Stimulated activated CD4-positive, alpha-beta T cell treated with anti-CD3 and anti-CD28 coated beads, Interleukin-12 subunit alpha, Interleukin-12 subunit beta, amount 100 ng/mL, for 48 hours (primary cell): ENCODE data around the gene TUBG2.

Experiments
- DNase-seq, 3 donors: peaks; one replicate each; pipeline ENCODE4 v3.0.0-alpha.2; 2020; ENCODE audit warnings: low read depth in 2 of 3, low spot score in 1 of 3

TUBG2 gene

DNA sequence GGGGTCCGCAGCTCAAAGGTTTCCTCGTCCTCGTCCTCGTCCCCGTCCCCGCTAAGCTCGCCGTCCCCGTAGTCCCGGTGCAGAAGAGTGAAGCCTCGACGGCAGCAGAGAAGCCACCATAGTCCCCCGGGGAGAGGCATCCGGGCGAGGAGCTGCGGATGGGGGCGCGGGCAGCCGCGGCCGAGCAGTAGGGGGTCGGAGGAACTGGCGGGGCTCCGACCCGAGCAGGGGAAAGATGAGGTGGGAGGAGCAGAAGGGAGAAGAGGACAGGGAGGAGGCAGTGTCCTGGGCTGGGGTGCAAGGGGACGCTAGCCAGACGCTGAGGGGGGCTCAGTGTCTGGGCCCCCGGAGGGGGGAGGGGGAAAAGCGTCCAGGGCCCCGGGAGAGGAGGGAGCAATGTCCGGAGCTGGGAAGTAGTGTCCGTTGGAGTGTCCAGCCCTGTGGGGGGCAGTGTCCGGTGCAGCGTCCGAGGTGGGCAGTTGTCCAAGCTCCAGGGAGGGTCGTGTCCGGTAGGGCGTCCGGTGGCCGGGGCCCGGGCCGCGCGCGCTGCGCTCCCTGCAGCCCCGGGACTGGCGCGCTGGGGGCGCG, 17.4 kb downstream of the TUBG2 start, which contains the start of gene PLEKHH3:
Gene PLEKHH3 (minus strand): TSS at position 571 of the 588 bp plus-strand sequence. CDS start 431 bp downstream, at position 140.
- no peak for DNase-seq

DNA sequence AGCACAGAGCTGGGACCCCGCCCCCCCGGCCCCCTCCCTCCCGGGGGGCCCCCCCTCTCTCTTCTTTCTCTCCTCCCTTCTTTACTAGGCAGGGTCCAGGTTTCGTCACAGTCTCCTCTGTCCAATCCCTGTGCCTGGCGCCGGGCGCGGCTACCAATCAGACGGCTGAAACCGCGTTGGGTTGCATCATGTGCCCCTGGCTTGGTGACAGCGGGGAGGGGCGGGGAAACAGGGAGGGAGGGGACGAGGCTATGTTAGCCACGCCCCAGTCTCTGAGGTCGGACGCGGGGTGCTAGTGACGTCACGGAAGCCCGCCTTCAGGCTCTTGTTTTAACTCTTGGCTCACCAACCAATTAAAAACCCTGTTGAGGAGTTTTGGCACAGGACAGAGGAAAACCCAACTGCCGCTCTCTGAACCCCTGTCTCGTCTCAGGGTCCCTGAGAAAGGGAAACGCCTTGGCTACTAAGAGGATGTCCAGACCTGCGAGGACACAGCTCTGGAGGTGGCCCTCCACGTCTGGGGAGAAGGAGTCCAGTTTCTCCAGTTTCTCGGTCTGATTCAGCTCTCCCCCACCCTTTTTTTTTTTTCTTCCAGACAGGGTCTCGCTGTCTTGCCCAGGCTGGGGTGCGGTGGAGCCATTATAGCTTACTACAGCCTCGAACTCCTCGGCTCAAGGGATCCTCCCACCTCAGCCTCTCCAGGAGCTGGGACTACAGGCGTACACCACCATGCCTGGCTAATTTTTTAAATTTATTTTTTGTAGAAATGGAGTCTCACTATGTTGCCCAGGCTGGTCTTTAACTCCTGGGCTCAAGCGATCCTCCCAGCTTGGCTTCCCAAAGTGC, 18.2 kb downstream of the TUBG2 start:
- peak; percentile 98 to 99 (median 98) for DNase-seq

DNA sequence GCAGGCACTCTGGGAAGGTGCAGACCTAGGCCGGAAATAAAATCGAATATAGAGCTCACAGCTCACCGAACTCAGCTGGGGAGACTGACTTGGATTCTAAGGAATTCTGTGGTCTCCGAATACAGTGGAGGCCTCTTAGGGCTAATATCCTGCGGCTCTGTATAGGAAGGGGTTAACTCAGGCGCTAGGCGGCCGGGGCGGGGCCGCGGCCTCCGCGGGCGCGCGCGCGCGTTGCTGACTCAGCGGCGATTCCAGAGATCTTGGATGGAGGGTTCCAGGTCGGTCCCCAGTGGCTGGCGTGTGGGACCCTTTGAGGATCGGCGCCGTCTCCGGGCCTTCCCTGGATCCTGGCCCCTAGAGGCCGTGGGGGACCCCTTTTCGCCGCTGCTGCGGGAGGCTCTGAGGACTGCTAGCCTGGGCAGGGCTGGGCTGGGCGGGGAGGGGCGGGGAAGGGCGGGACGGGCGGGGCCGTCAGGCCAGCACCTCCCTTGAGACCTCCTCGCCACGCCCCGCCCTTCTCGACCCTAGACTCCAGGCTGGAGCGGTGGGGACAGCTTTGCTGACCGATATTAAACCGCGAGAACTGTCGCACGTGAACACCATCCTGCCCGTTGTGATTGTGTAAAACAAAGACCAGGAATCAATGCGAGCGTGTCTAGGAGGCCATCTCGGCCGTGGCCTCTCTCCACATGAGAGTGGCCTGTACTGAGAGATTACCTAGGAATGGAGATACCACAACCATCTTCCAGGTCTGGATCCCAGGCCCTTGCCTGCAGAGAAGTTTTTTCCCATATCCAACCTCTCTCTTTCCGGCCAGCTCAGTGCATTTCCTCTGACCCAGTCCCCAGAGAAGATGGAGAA, 19.1 kb downstream of the TUBG2 start:
- peak in 2 of 3 donors; percentile 63 to 75 for DNase-seq

DNA sequence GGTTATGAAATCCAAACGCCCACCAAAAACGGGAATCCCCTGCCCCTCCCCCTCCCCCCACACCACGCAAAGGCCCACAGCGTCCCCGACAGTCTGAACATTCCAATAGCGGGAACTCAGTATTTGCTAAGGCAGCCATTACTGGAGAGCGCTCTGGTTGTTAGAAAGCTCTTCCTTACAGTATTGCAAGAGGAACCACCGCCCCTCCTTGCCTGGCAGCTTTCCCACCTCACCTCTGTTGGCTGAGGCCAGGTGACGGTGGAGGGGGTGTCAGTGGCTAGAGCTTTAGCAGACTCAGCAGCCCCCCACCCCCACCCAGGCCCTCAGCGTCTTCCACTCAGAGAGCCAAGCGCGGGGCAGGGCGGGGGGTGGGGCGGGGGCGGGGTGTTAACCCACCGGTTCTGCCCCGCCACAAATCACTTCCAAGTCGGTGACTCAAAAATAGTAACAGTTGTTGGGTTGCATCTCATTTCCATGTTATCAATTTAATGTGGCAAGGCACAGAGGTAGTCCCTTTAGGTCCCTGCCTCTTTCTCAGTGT, 19.9 kb downstream of the TUBG2 start:
- no peak for DNase-seq

DNA sequence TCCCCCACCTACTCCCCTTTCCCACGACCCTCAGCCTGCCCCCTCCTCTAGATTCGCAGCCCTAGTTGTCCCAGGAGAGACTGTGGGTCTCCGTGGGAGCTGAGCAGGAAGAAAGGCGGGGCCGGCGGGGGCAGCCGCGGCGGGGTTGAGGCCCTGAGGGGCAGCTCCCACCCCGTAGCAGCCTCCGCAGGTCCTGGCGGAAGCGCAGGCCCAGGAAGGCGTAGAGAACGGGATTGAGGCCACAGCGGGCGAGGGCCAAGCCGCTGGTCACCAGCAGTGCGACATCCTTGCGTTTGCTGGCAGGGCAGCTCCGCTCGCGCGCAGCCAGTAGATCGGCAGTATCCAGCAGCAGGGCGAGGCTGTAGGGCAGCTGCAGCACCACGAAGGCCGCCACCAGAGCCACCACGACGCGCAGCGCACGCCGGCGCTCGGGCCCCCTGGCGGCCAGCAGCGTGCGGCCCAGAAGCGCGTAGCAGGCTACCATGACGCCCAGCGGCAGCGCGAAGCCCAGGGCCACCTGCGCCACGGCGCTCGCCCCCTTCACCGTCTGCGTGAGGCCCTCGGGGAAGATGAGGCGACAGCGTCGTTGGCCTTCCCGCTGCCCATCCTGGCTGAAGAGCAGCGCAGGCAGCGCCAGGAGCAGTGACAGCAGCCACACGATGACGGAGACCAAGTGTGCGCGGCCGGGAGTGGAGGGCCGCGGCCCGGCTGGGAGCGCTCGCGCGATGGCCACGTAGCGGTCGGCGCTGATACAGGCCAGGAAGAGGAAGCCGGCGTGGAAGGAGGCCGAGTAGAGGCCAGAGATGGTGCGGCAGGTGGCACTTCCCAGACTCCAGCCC, 20.6 kb downstream of the TUBG2 start:
- peak; percentile 54 to 70 (median 60) for DNase-seq

DNA sequence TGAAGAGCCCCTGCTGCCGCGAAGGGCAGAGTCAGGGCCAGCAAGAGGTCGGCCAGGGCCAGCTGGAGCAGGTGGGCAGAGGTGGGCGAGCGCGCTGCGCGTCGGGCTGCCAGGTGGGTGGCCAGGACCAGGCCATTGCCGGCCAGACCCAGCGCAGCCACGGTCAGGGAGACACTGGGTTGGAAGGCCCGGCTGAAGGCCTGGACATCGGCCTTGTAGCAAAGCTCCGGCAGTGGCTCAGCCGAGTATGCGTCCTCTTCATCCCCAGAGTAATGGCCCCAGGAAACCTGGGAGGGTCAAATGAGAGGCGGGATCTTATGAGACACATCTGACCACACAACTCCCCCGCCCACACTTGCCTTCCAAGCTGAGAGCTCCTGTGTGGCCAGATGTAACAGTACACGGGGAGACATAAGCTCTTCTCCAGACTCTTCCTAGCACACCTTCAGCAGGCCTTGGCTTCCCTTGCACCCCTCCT, 21.3 kb downstream of the TUBG2 start:
- no peak for DNase-seq

DNA sequence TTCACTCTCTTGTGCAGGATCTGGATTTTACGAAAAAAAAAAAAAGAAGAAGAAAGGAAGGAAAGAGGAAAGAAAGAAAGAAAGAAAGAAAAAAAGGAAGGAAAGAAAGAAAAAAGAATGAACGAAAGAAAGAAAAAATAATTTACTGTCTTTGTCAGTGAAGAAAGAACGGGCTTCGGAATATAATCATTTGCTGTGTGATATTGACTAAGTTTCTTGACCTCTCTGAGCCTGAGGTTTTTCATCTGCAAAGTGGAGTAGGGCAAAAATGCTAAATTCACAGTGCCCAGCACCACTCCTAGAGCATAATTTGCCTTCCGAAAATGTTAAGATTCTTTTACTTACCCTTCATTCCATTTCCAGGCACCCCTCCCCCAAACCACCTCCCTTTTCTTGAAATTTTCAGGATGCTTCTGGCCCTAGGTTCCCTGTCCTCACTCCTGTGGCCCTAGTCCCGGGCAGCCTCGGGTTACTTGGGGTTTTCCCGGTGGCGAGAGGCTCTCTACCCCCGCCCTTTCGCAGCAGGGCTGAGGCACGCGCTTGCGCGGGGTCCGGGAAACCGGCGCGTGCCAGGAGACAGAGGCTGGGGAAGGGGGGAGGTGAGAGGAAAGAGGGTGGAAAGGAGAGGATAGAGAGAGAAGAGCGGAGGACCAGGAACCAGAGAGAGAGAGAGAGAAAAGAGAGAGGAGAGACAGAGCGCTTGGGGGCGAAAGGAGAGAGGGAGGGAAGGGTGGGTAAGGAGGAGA, 23.1 kb downstream of the TUBG2 start, which contains the start of gene CNTNAP1:
Gene CNTNAP1 (plus strand): TSS at position 556 of the 746 bp plus-strand sequence. CDS start 299 bp downstream, outside the sequence.
- no peak for DNase-seq

DNA sequence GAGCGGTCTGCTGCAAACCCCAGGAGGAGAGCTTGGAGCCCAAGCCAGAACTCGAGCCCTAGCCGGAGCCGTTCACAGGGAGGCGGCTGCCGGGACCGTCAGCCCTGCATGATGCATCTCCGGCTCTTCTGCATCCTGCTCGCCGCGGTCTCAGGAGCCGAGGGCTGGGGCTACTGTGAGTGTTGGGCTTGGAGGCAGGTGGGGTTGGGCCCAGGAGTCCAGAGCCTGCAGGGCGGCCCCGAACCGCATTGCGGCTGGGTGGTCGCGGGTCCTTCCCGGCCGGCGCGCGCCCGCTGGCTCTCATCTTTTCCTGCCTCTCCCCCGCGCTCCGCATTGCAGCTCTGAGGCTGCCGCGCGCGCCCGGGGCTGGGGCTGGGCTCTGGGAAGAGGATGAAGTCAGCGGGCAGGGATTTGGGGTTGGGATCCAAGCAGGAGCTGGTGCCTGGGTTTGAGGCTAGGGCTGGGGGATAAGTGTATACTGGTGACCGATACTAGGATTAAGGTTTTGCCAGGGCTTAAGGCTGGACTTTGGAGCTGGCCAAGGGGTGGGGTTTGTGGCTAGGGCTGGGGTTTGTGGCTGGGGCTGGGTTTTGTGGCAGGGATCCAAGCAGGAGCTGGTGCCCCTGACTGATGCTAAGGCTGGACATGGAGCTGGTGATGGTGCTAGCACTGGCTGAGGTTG, 23.8 kb downstream of the TUBG2 start:
- peak in 1 of 3 donors; percentile 9 for DNase-seq

DNA sequence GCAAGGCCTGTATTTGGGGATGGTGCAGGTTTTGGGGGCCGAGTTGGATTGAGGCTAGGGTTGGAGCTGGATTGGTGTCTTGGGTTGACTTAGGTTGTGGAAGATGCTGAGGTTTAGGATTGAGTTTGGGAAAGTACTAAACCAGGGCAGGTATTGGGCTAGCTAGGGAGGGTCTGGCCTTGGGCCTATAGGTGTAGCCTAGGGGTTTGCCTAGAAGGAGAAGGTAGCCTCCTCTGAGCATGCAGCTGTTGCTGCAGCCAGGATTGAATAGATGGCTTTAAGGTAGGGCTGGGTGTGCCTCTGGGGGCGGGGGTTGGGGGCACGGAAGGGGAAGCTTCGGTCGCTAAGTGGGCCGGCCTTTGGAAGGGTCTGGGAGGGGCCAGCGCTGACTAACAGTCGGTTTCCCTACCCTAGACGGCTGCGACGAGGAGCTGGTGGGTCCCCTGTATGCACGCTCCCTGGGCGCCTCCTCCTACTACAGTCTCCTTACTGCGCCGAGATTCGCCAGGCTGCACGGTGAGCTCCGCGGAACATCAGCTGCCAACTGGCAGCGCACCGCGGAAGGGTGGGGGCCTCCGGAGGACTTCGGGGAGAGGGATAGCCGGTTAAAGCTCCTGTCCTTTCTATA, 24.4 kb downstream of the TUBG2 start:
- no peak for DNase-seq

DNA sequence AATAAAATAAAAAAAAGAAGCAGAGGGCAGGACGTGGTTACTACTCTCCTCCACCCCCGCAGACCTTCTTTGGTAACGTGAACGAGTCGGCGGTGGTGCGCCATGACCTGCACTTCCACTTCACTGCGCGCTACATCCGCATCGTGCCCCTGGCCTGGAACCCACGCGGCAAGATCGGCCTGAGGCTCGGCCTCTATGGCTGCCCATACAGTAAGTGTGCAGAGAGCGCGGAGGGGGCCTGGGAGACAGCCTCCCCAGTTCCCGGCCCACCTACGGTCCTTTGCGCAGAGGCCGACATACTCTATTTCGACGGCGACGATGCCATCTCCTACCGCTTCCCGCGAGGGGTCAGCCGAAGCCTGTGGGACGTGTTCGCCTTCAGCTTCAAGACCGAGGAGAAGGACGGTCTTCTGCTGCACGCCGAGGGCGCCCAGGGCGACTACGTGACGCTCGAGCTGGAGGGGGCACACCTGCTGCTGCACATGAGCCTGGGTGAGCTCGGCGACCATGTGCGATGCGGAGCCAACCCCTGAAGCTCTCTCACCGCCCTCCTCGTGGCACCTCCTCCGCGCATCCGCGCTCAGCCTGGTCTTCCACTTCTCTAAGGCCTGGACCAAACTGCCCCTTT, 26.0 kb downstream of the TUBG2 start:
- no peak for DNase-seq

DNA sequence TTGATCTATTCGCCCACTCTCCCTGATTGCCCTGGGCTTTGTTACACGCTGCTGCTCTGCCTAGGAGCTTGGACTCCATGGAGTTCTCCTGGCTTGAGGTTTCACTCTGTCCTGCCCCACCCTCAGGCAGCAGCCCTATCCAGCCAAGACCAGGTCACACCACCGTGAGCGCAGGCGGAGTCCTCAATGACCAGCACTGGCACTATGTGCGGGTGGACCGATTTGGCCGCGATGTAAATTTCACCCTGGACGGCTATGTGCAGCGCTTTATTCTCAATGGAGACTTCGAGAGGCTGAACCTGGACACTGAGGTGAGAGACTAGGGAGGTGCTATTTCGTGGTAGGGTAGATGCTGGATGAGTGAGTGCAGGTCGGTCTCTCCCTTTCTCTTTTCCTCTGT, 26.7 kb downstream of the TUBG2 start:
- DNase-seq = no peak

DNA sequence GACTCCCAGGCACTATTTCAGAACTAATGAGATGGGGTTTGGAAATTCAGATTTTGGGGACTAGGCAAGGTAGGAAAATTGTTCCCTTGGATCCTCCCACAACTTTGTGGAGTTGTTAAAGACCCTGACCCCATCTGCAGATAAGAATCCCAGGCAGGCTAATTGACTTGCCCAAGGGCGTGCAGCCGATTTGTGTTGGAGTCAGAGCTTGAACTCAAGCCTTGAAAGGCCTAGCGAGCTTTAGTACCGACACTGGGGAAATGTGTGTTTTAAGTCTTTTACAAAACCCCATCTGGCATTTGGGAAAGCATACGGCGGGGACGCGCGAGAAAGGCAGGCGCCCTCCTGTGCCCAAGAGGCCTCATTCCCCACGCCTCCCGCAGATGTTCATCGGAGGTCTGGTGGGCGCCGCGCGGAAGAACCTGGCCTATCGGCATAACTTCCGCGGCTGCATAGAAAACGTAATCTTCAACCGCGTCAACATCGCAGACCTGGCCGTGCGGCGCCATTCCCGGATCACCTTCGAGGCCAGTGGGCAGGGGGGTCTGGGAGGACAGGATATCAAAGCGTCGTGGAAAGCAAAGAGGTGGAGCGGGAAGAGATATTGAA, 27.5 kb downstream of the TUBG2 start:
- no peak for DNase-seq

DNA sequence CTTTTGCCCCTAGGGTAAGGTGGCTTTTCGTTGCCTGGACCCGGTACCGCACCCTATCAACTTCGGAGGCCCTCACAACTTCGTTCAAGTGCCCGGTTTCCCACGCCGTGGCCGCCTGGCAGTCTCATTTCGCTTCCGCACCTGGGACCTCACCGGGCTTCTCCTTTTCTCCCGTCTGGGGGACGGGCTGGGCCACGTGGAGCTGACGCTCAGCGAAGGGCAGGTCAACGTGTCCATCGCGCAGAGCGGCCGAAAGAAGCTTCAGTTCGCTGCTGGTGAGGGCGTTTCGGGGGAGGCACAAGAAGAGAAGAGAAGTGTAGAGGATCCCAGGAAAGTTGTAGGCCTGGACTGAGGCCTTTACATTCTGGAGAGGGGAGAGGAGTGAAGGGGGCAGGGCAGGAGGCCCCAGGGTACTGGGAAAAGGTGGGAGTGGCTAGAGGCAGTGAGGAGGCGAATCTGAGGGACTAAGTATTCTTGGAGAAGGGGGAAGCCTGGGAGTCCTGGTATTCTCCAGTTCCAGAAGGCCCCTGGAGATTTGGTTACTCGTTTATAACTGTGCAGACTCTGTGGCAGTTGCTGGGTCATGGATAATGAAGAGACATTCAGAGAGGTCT, 28.7 kb downstream of the TUBG2 start:
- no peak for DNase-seq

DNA sequence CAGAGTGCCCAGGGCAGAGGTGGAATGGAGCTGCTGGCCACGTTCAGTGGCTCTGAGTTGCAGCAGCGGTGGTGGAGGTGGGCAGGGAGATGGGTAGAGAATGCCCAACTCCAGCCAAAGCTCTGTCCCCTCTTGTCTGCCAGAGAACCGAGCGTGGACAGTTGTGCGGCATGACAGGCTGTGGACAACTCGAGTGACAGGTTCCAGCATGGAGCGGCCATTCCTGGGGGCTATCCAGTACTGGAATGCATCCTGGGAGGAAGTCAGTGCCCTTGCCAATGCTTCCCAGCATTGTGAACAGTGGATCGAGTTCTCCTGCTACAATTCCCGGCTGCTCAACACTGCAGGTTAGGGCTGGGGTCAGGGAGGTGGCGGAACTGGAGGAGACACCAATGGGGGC, 31.5 kb downstream of the TUBG2 start:
- DNase-seq = no peak

DNA sequence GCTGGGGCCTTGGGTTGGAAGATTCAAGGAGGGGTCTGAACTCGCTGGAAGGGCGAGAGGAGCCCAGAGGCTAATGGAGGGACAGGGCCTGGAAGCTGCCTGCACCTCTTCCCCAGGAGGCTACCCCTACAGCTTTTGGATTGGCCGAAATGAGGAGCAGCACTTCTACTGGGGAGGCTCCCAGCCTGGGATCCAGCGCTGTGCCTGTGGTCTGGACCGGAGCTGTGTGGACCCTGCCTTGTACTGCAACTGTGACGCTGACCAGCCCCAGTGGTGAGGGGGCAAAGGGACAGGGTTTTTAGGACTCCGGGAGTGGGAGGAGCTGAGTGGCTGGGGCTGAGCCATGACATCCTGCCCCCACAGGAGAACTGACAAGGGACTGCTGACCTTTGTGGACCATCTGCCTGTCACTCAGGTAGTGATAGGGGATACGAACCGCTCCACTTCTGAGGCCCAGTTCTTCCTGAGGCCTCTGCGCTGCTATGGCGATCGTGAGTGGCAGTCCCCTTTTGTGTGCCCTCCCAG, 32.0 kb downstream of the TUBG2 start:
- DNase-seq = no peak

DNA sequence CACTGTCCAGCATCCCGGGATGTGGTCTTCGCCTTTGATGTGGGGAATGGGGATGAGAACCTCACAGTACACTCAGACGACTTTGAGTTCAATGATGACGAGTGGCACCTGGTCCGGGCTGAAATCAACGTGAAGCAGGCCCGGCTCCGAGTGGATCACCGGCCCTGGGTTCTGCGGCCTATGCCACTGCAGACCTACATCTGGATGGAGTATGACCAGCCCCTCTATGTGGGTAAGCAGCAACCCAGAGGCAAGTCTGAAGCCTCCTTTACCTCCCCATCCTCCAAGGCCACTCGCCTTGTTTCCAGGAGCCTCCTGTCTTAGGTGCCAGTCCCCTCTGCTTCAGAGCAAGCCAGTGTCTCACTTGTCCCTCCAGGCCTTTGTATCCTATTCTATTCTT, 33.4 kb downstream of the TUBG2 start:
- DNase-seq = no peak

DNA sequence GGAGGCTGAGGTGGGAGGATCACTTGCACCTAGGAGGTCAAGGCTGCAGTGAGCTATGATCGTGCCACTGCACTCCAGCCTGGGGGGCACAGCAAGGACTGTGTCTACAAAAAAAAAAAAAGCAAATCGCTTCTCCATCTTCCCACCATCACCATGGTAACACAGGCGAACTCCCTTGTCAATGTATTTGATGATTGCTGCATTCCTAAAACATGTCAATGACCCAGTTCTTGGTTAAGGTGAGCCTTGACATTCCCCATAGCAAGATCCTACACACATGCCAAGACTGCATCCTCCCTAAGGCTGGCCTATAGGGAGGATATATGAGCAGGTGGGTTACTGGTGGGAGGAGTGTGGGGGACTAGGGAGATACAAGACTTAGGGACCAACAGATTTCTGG, 35.4 kb downstream of the TUBG2 start:
- no peak for DNase-seq
